Measurements from ENCODE around the gene RPN1. TPM values are rescaled to one million over a fixed set of nuclear protein-coding genes. Genes with fewer than 3 reads are reported as not detected.

Gene RPN1
- total and polyA plus RNA-seq, 2 donors (not counting 1 experiment from before 2014, with no cell fraction given), result 40.4 to 80.6 TPM

GRCh38 chr3:128686465-128686864, 35.8 kb upstream of the RPN1 start:
- Histone ChIP-seq H4K20me1 (ENCODE audit: control insufficient read depth, insufficient read depth, low read length, poor library complexity, severe bottlenecking) (no peaks in the 10 kb centered on the region), H2AFZ (ENCODE audit: insufficient read depth, low read depth, low read length, poor library complexity, severe bottlenecking) (no peak overlapping the region), H3K27me3 (replicated peaks in 1 of 4; ENCODE audit: control extremely low read depth in 1 of 4, control insufficient read depth in 3 of 4, insufficient read depth in 4 of 4, low read length in 3 of 4) (no peaks in the 10 kb centered on the region), H3K4me3 (ENCODE audit: control extremely low read depth in 1 of 5, extremely low read depth in 1 of 5, insufficient read depth in 1 of 5, low read depth in 2 of 5, low read length in 4 of 5) (no peak overlapping the region), H3K9ac (ENCODE audit: low read length) (no peak overlapping the region), H3K4me2 (replicated peaks; ENCODE audit: low read depth, low read length, poor library complexity, severe bottlenecking) (no peak overlapping the region), H3K36me3 (replicated peaks in 1 of 2; ENCODE audit: control extremely low read depth in 1 of 2, control insufficient read depth in 1 of 2, extremely low read depth in 1 of 2, insufficient read depth in 2 of 2, low read length in 1 of 2) (no peaks in the 10 kb centered on the region), H3K4me1 (ENCODE audit: control insufficient read depth in 2 of 2, insufficient read depth in 2 of 2, low read length in 2 of 2) (peaks cover 13 to 22% of the 10 kb centered on the region in 2 donors), H3K27ac (ENCODE audit: low read length in 2 of 2) (no peak overlapping the region), H3K79me2 (ENCODE audit: control insufficient read depth, insufficient read depth, low read length) (no peaks in the 10 kb centered on the region), H3K9me3 (ENCODE audit: control extremely low read depth in 1 of 3, control insufficient read depth in 2 of 3, insufficient read depth in 1 of 3, low read length in 2 of 3) (peaks cover 0 to 6% (median 0%) of the 10 kb centered on the region in 3 donors)
- H3K4me3 Mint-ChIP-seq, result no peak overlapping the region
- WGBS (ENCODE audit: insufficient coverage), result 97% methylated on average over 8 of the region's 8 CpGs
- no peaks in the 10 kb centered on the region for H3K27me3 Mint-ChIP-seq
- ChIA-PET POLR2A (no interaction called here), CTCF (no interaction called here)
- intact Hi-C loops (cut with micrococcal nuclease), result no loop called here
- H3K27ac Mint-ChIP-seq, result no peak overlapping the region
- DNase-seq (no peak), ATAC-seq (ENCODE audit: low read depth) (no peak)
- peaks cover 15% of the 10 kb centered on the region for H3K4me1 Mint-ChIP-seq
- H3K9me3 Mint-ChIP-seq (ENCODE audit: insufficient read depth), result no peaks in the 10 kb centered on the region
- TF ChIP-seq CTCF (IDR thresholded peaks at IDR 0.05), result no peak
- TF ChIP-seq EZH2 (IDR thresholded peaks at IDR 0.05; ENCODE audit: borderline replicate concordance, insufficient read depth, low read depth, low read length, poor library complexity, severe bottlenecking), result no peak

- peaks cover 16 to 27% of the 10 kb centered on the region in 2 donors for H3K4me1 ChIP-seq (ENCODE audit: control insufficient read depth in 2 of 2, insufficient read depth in 2 of 2, low read length in 2 of 2)
- DNase-seq, result no peak
- peaks cover 0 to 6% (median 0%) of the 10 kb centered on the region in 3 donors for H3K9me3 ChIP-seq (ENCODE audit: control extremely low read depth in 1 of 3, control insufficient read depth in 2 of 3, insufficient read depth in 1 of 3, low read length in 2 of 3)
- ATAC-seq (ENCODE audit: low read depth), result no peak
- CTCF ChIA-PET, result interaction anchor here (0.9 kb wide), 1 partner anchor 110 kb away, joined by 4 read pairs; no protein-coding TSS in a partner anchor
- H3K4me3 ChIP-seq (ENCODE audit: control extremely low read depth in 1 of 5, extremely low read depth in 1 of 5, insufficient read depth in 1 of 5, low read depth in 2 of 5, low read length in 4 of 5), result no peak overlapping the region
- Mint-ChIP-seq H3K4me1 (peaks cover 23% of the 10 kb centered on the region), H3K27me3 (no peaks in the 10 kb centered on the region), H3K9me3 (ENCODE audit: insufficient read depth) (no peaks in the 10 kb centered on the region), H3K4me3 (no peak overlapping the region), H3K27ac (no peak overlapping the region)
- H3K9ac ChIP-seq (ENCODE audit: low read length), result no peak overlapping the region
- H2AFZ ChIP-seq (ENCODE audit: insufficient read depth, low read depth, low read length, poor library complexity, severe bottlenecking), result peak overlapping the region; percentile 60
- POLR2A ChIA-PET, result no interaction called here
- no peaks in the 10 kb centered on the region for H3K27me3 ChIP-seq (replicated peaks in 1 of 4; ENCODE audit: control extremely low read depth in 1 of 4, control insufficient read depth in 3 of 4, insufficient read depth in 4 of 4, low read length in 3 of 4)
- H4K20me1 ChIP-seq (ENCODE audit: control insufficient read depth, insufficient read depth, low read length, poor library complexity, severe bottlenecking), result no peaks in the 10 kb centered on the region
- H3K36me3 ChIP-seq (replicated peaks in 1 of 2; ENCODE audit: control extremely low read depth in 1 of 2, control insufficient read depth in 1 of 2, extremely low read depth in 1 of 2, insufficient read depth in 2 of 2, low read length in 1 of 2), result no peaks in the 10 kb centered on the region
- H3K79me2 ChIP-seq (ENCODE audit: control insufficient read depth, insufficient read depth, low read length), result peaks cover 3% of the 10 kb centered on the region
- 97% methylated on average over 8 of the region's 11 CpGs for WGBS (ENCODE audit: insufficient coverage)
- intact Hi-C loops (cut with micrococcal nuclease), result no loop called here
- TF ChIP-seq EZH2 (IDR thresholded peaks at IDR 0.05; ENCODE audit: borderline replicate concordance, insufficient read depth, low read depth, low read length, poor library complexity, severe bottlenecking) (no peak), CTCF (IDR thresholded peaks at IDR 0.05) (no peak)
- H3K4me2 ChIP-seq (replicated peaks; ENCODE audit: low read depth, low read length, poor library complexity, severe bottlenecking), result peak overlapping the region; percentile 21
- H3K27ac ChIP-seq (ENCODE audit: low read length in 2 of 2), result no peak overlapping the region
Observed at GRCh38 chr3:128684986-128685726, 34.5 kb upstream of the RPN1 start.

All from B cell (primary cell).